HG02798 (cell line): ENCODE results near the gene KRT8.
"Not testable (repeated sequence)": the region's sequence is repeated elsewhere in the genome, so short reads cannot be mapped to it uniquely, and the experiment has no call there.

Experiments
- ATAC-seq: cut with Tn5 transposase; IDR thresholded peaks from one replicate; pipeline ENCODE4 v1.9.1; 2021; ENCODE audit warnings: mild to moderate bottlenecking; ENCODE audit not compliant: unreplicated experiment, poor library complexity

Gene KRT8

DNA sequence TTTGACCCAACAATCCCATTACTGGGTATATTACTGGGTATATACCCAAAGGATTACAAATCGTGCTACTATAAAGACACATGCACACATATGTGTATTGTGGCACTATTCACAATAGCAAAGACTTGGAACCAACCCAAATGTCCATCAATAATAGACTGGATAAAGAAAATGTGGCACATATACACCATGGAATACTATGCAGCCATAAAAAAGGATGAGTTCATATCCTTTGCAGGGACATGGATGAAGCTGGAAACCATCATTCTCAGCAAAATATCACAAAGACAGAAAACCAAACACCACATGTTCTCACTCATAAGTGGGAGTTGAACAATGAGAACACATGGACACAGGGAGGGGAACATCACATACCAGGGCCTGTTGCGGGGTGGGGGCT lies 48.8 kb downstream of the KRT8 start:
- ATAC-seq: not testable (repeated sequence)

DNA sequence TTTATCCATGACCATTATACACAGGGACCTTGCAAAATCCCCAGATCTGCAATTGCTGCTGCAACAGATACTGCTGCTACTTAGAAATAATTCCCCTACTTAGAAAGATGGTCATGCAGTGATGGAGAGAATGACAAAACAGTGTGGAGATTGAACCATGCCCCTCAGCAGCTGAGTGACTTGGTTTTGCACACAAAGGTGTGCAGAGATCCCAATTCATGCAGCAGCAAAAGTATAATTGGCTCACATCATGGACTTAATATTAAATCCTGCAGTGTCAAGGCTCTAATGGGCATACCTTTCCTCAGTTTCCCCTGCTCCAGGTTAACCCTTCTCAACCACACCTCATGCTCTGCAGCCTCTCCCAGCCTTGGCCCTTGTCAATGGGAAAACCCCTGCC lies 53.1 kb downstream of the KRT8 start:
- no peak for ATAC-seq

DNA sequence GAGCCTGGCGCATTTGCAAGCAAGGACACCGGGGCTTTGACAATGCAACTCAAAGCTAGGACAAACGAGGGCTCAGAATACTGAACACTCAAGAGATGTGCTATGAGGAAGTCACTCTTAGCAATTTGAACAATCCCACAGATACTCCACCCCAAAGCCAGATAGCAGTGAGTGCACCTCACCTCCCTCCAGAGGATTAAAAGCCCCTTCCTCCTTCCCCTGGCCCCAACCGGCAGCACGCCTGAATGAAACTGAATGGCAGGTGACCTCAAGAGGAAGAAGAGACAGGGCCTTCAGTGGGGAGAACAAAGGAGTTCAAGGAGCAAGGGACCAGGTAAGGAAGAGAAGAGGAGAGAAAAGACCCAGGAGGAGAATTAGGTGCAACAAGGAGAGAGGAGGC lies 54.2 kb downstream of the KRT8 start:
- no peak for ATAC-seq

DNA sequence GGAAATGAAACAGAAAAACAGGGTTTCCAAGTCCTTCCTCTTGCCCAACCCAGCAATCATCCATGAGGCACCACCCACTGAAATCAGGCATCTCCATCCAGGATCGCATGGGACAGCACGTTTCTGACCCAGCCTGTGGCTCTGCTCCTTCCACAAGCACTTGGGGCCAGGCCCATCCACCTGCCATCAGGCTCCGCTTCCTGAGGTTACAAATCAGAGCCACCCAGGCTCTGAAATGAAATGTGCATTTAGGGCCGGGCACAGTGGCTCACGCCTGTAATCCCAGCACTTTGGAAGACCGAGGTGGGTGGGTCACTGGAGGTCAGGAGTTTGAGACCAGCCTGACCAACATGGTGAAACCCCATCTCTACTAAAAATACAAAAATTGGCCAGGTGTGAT lies 55.4 kb downstream of the KRT8 start:
- no peak for ATAC-seq

DNA sequence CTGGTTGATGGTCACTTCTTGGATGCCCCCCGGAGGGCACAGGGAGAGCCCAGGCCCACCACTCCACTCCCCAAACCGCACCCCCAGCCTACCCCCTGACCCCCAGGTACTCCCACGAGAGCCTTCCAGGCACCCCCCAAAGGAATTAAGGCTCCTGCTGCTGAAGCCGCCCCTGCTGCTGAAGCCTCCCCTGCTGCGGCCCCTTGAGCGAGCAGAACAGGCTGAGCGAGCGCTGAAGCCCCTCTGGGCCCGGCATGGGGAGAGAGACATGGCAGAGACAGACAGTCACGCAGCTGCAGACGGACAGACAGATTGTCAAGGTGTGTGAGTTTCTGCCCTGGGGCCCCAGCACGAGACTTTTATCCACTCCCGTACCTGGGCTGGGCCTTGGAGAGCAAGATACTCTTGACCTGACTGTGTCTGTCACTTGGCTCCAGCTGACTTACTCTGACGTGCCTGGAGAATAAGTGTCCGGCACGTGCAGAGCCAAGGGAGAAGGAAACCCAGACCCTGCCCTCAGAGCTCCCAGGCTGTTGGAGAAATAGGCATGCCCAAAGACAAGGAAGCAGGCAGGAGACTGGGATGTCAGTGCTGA lies 56.1 kb downstream of the KRT8 start, which contains the start of gene KRT78:
Gene KRT78 (minus strand): TSS at position 334 of the 595 bp plus-strand sequence. CDS start 64 bp downstream, at position 270.
- ATAC-seq: no peak

DNA sequence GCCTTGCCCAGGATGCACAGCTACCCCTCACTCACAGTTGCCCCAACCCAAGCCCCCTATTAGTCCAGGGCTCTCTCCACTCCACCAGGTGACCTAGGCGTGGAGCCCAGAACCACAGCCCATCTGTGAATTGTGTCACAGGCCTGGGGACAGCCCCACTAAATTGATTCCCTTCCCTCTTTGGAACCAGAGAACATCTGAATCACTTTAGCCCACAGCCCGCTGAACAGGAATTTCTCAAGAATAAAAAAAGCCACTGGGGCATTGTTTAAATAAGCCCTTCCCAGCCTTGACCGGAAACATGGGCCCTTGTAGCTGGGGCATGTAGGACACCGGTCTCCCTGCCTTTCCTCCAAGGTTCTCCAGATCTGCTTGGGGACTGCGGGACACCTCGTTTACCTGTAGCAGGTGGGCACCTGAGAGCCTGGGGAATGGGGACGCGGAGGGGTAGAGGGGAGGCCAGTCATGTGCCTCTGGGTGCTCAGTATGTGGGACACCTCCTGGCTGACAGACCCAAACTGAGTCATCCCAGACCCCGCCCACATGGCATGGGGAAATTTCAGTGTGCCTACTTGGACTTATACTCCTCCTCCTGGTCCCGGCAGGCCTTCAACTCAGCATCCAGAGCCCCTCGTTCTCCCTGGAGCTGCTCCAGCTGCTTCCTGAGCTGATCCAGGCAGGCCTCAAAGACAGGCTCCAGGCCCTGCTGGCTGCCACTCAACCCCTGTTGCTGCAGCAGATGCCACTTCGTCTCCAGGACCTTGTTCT lies 57.4 kb downstream of the KRT8 start:
- no peak for ATAC-seq
